HL-60 (cell line): ENCODE measurements around the gene MORC1.

Experiments
- POLR2AphosphoS5 ChIP-seq: IDR thresholded peaks from 2 replicates; pipeline ENCODE4 v1.6.1; 2012; ENCODE audit warnings: low read depth
- TF ChIP-seq, protein P1 (sequence below): IDR thresholded peaks from one replicate; pipeline ENCODE4 v1.5.1; 2011; ENCODE audit warnings: low read length, control low read depth, inconsistent platforms; ENCODE audit not compliant: insufficient read depth

DNA sequence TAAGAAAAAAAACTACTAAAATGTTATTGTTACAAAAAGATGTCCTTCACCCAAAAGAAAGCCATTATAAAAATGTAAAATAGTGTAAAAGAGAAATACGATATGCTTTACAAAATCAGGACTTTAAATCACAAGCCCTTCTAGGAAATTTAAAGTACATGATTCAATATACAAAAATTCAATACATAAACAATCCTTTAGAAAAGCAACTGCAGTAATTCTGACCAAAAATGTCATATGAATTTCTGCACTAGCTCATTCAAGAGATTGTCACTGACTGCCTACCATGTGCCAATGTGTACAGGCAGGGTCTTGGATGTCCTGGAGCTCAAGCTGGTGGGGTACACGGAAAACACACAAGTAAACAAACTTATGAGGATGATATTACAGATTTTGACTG, 2.5 kb downstream of the MORC1 start:
- TF ChIP-seq, protein P1, sequence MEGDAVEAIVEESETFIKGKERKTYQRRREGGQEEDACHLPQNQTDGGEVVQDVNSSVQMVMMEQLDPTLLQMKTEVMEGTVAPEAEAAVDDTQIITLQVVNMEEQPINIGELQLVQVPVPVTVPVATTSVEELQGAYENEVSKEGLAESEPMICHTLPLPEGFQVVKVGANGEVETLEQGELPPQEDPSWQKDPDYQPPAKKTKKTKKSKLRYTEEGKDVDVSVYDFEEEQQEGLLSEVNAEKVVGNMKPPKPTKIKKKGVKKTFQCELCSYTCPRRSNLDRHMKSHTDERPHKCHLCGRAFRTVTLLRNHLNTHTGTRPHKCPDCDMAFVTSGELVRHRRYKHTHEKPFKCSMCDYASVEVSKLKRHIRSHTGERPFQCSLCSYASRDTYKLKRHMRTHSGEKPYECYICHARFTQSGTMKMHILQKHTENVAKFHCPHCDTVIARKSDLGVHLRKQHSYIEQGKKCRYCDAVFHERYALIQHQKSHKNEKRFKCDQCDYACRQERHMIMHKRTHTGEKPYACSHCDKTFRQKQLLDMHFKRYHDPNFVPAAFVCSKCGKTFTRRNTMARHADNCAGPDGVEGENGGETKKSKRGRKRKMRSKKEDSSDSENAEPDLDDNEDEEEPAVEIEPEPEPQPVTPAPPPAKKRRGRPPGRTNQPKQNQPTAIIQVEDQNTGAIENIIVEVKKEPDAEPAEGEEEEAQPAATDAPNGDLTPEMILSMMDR = no peak
- no peak for TF ChIP-seq POLR2AphosphoS5
